ENCODE results near the gene CELF6.

GRCh38 chr15:72269739-72270138 is 50.2 kb downstream of the CELF6 start:
- TF ChIP-seq CTCF (IDR thresholded peaks at IDR 0.05; ENCODE audit: insufficient read depth, low read length), result no peak
- no peak for TF ChIP-seq REST (IDR thresholded peaks at IDR 0.05; ENCODE audit: insufficient replicate concordance, low read depth)
